Hindlimb muscle (tissue), 1 donor: ENCODE measurements around the gene GRHL1. TPM values are rescaled to one million over a fixed set of nuclear protein-coding genes. Genes with fewer than 3 reads are reported as not detected.
A peak's percentile ranks its signal among the peaks of the same experiment; 100 is the strongest.
"Not testable (repeated sequence)": the region's sequence is repeated elsewhere in the genome, so short reads cannot be mapped to it uniquely, and the experiment has no call there.

Experiments used
- DNase-seq: peaks from one replicate; pipeline ENCODE4 v3.0.0-alpha.2; 2013
- polyA plus RNA-seq: library from polyadenylated mRNA; unstranded; fragments of 120-200 nt; gene quantifications from one replicate; pipeline ENCODE4 v1.2.1, GENCODE V29; 2013; ENCODE audit not compliant: insufficient read length

The GRHL1 gene
- 1.9 TPM for polyA plus RNA-seq

- DNase-seq = peak; percentile 94
Measured at GRCh38 chr2:9951522-9952285, at the start of gene GRHL1. Gene GRHL1, plus strand, starts transcription at chr2:9951693. Its CDS starts 141 bp downstream, at chr2:9951834.

GRCh38 chr2:9905413-9905812 lies 46.1 kb upstream of the GRHL1 start:
- DNase-seq = no peak

GRCh38 chr2:9907402-9907801 lies 44.1 kb upstream of the GRHL1 start:
- no peak for DNase-seq

- no peak for DNase-seq
Measured at GRCh38 chr2:9908639-9909038, 42.9 kb upstream of the GRHL1 start.

GRCh38 chr2:9909106-9909505 lies 42.4 kb upstream of the GRHL1 start:
- no peak for DNase-seq

- no peak for DNase-seq
Measured at GRCh38 chr2:9910699-9911098, 40.8 kb upstream of the GRHL1 start.

GRCh38 chr2:9912468-9912867 lies 39.0 kb upstream of the GRHL1 start:
- no peak for DNase-seq

GRCh38 chr2:9914384-9915065 lies 37.0 kb upstream of the GRHL1 start:
- DNase-seq = no peak

GRCh38 chr2:9918275-9918674 lies 33.2 kb upstream of the GRHL1 start:
- DNase-seq = no peak

- DNase-seq = peak; percentile 52
Measured at GRCh38 chr2:9919512-9919911, 32.0 kb upstream of the GRHL1 start.

- DNase-seq = not testable (repeated sequence)
Measured at GRCh38 chr2:9927020-9927419, 24.5 kb upstream of the GRHL1 start.

GRCh38 chr2:9937258-9937657 lies 14.2 kb upstream of the GRHL1 start:
- DNase-seq = no peak

GRCh38 chr2:9937968-9938367 lies 13.5 kb upstream of the GRHL1 start:
- no peak for DNase-seq

- DNase-seq = no peak
Measured at GRCh38 chr2:9939587-9940485, 11.7 kb upstream of the GRHL1 start.

GRCh38 chr2:9941196-9941995 lies 10.1 kb upstream of the GRHL1 start:
- DNase-seq = no peak

GRCh38 chr2:9941996-9942390 lies 9.5 kb upstream of the GRHL1 start:
- no peak for DNase-seq

- no peak for DNase-seq
Measured at GRCh38 chr2:9944330-9944758, 7.1 kb upstream of the GRHL1 start.

GRCh38 chr2:9945596-9945995 lies 5.9 kb upstream of the GRHL1 start:
- DNase-seq = no peak

GRCh38 chr2:9946076-9946475 lies 5.4 kb upstream of the GRHL1 start:
- DNase-seq = no peak

GRCh38 chr2:9946818-9947217 lies 4.7 kb upstream of the GRHL1 start:
- no peak for DNase-seq

GRCh38 chr2:9948721-9949120 lies 2.8 kb upstream of the GRHL1 start:
- no peak for DNase-seq
